HG03571 (cell line): ENCODE measurements around the gene NUMB.

ENCODE experiments used
- ATAC-seq: cut with Tn5 transposase; IDR thresholded peaks from one replicate; pipeline ENCODE4 v1.9.1; 2021; ENCODE audit not compliant: unreplicated experiment

Gene NUMB

DNA sequence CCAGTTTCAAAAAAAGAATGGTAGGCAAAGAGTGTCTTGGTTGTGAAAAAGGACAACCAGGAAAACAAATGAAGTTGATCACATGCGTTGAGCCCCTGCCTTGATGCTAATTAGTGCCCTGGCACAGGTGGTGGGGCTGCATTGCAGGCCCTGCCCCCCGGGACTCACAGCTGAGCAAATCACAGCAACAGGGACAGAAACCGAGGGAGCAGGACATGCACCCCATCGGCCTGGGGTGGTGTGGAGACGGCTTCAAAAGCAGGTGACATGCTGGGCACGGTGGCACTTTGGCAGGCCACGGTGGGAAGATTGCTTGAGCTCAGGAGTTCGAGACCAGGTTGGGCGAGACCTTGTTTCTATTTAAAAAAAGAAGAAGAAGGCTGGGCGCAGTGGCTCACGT is 222.2 kb downstream of the NUMB start:
- no peak for ATAC-seq

GRCh38 chr14:73235531-73236155 is 222.7 kb downstream of the NUMB start:
- no peak for ATAC-seq

DNA sequence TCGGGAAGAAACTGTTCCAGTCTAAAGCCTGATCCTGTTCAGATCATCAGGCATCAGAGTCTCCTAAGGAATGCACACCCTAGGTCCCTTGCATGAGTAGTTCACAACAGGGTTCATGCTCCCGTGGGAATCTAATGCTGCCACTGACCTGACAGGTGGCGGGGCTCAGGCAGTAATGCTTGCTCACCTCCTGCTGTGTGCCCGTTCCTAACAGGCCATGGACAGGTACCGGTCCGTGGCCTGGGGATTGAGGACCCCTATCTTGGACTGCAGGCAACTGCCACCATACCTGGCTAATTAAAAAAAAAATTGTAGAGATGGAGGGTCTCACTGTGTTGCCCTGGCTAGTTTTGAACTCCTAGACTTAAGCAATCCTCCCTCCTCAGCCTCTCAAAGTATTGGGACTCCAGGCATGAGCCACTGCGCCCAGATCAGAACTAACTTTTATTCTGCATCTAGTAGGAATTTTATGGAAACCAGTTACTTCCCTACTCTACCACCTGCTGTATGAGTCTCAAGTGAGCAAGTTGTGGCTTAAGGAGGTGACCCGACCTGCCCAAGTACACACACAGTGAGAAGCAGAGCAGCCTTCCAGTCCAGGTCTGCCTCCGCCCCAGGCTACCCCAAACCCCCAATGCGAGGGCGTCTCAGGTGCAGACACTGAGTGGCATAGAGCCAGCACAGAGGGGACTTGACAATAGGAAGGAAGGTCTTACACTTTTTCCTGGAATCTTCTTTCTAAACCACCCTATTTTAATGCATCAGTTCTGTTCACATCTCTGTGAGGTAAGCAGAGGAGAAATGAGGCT is 223.6 kb downstream of the NUMB start:
- no peak for ATAC-seq

GRCh38 chr14:73234029-73234428 is 224.3 kb downstream of the NUMB start:
- ATAC-seq = no peak

GRCh38 chr14:73233564-73233963 is 224.8 kb downstream of the NUMB start:
- no peak for ATAC-seq

DNA sequence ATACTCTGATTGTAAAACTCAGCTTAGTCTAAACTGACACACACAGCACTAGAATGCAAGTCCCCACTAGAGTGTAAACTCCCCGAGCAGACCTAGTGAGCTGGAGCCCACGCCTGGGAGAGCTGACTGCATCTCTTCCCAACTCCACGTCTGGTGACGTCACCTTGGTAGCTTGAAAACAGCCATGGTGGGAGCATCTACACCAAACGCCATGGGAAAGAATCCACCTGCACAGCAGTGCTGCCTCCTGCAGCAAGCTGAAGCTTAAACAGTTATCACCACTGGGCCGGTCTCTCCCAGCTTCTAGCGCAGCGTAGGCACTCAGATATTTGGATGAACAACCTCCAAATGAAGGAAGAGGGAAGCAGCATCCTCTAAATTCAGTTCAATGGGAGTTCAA is 225.4 kb downstream of the NUMB start:
- ATAC-seq = no peak

DNA sequence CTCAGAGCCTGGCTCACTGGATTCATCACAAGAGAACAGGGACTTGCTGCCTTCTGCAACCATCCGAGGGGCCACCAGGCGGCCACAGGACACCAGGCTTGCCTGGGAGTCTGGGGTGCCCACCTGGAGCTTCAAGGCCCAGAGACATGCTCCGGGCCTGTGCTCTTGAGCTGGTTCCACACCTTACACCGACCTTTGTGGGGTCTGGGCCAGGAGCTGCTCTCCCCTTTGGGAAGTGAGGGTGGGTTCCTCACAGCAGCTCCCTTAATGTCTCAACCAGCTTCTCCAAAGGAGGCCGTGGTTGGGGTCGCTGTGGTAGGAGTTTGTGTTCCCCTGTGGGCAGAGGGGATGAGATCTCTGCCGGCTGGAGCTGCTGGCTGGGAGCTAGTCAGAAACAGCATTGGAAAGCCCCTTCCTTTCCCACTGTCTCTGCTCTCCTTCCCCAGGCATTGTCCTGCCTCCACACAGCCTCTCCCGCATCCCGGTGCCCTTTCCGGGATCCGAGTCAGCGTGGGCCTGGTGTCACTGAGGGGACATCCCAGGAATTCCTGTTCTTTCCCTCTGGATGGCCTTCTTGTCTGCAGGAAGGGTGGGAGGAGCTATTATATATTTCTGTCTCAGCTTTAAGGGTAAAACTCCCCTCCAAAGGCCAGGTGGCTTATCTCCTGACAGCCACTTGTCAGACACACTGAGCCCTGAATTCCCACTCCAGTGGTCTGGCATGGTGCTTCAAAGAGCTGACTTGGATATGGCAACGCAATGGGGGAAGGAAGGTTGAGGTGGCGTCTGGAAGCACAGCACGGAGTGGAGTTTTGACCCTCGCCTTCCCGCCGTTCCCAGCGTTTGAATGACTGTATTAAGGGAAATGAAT is 226.1 kb downstream of the NUMB start:
- no peak for ATAC-seq

DNA sequence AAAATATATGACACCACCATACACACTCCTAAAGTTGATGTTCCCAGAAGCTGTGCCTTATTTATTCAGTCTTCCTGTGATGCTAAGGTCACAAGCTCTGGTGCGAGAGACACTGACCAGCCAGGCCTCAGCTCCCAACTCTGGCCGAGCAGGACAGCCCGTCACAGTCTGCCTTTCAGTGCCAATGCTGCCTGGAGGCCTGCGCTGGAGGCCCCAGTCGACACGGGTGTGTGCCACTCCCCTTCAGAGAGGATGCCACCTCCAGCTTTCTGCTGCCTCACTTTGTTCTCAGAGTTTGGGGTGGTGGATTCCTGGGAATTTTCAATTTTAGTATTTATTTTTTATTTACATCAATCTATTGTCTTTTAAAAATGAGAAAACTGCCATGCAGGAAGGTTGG is 228.3 kb downstream of the NUMB start:
- ATAC-seq = no peak

DNA sequence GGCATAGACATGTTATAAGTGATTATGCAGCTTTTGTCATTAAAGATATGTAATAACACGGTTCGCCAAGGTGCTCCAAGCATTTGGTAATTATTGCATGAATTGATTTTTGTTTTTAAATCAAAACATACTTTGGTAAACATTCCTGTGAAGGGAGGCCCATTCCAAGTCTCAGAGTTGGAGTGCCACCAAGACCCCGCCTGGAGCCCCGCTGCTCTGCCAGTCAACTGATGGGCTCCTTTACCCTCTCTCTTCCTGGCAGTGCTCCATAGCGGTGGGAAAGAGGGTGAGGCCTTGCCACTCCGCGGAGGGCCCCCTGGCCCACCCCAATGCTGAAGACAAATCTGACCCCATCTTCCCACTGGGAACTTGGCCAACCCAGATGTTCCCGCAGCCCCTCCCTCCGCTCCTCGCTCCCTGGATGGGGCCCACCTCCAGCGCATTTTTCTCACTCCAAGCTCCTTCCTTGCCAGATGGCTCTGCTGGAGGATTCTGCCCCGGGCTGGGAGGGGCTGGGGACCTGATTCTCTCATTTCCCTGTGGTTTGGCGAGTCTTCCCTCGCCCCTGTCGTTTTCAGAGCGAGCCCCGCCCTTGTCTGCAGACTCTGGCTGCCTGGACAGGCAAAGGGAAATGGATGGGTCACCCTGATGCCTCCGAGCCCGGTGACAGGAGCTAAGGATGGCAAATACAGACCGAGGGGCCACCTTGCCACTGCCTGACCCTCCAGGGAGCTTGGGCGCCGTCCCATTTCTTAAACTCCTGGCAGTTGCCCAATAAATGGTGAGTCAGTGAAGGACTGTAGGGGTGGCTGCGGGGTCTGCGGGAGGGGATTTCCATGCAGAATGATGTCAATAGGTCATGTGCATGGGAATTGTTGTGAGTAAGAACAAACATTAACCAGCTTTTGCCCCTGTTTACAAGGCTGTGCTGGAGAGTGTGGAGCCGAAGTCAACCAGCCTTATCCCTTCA is 230.2 kb downstream of the NUMB start:
- ATAC-seq = no peak

- no peak for ATAC-seq
Measured at GRCh38 chr14:73225496-73225895, 232.8 kb downstream of the NUMB start.
